GM19025 (cell line): ENCODE data around the gene YARS1.
"Not testable (repeated sequence)": the region's sequence is repeated elsewhere in the genome, so short reads cannot be mapped to it uniquely, and the experiment has no call there.

ENCODE experiments used
- ATAC-seq: cut with Tn5 transposase; IDR thresholded peaks from one replicate; pipeline ENCODE4 v1.9.1; 2021; ENCODE audit warnings: mild to moderate bottlenecking, low read depth, moderate library complexity; ENCODE audit not compliant: unreplicated experiment

Gene YARS1

DNA sequence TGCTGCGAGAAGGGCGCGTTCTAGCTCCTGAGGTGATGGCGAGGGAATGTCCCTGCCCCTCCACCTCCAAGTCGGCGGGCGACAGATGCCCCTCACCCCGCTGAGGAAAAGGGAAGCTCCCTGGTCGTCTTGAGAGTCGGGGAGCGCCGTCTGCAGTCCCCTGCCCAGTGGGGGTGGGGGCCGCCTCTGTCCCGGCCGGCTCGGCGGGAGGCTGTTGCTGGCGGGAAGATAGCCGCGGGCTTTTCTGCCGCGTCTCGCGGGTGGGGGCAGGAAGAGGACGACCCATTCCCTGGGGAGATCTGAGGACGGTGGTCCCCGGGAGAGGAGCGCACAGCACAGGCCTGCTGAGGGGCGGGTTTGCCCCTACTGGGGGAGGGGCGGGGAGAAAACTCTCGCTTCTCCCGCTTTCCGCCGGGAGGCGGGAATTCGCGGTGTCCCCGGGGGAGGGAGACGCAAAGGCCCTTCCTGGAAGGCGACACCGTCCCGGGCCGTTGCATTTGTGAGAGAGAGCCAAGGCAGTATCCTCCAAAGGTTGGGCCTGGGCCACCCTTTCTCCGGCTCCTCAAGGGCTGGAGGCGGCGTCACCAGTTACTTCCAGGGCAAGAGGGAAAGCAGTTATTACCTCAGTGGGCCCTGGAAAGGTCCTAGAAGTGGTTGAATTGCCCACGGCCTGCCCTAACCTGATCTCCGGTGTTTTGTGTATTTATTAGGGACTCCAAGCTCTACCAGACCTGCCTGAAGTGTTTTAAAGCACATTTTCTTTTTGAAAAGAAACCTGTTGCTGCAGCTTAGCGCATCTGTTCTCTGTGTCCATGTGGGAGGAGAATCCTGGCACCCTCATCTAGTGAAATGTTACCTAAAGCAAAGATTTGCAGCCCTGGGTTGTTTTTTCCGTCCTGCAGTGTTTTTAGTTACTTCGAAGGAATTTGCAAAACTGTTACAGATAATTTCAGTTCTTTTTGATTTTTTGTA lies 943 bp upstream of the YARS1 start:
- peak; percentile 4 for ATAC-seq

DNA sequence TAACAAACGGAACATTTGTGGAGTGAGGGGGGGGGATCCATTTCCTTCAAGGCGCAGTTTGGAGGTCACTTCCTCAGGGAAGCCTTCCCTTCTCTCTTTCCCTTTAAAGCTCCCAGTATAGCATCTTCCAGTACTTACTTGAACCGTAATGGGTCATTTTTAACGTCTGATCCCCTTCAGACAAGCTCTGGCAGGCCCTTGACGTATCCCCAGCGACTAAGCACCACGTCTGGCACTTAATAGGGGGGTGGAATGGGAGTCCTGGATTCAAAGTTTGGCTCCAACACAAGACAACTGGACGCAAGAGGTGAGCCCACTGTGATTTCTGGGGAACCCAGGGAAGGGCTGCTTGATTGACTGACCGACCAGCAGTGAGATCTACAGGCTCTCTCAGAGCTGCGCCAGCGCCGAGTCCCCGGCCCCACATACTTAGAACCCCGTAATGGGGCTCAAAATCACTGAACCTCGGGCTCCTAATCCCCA lies 441 bp downstream of the YARS1 start:
- no peak for ATAC-seq

DNA sequence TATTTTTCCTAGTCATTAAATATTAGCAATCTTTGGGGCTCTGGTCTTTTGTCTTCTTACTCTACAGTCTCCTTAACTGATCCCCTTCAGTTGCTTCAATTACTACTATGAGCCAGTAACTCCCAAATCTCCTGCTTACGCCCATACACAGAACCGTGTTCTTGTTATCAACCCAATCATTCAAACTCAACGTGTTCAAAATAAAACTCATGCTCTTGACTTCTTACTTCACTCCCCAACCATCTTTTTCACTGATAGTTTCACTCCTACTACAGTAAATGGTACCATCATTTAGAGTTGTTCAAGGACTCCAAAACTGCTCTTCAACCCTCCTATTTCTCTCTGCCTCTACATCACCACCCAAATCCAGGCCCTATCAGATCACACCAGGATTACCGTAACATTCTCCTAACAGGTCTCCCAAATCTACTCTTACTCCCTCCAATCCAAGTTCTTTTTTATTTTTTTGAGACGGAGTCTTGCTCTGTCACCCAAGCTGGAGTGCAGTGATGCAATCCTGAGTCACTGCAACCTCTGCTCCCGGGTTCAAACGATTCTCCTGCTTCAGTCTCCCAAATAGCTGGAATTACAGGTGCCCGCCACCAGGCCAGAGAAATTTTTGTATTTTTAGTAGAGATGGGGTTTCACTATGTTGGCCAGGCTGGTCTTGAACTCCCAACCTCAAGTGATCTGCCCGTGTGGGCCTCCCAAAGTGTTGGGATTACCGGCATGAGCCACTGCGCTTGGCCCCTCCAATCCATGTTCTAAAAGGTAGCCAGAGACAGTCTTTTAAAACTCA lies 3.0 kb downstream of the YARS1 start:
- ATAC-seq, result no peak

DNA sequence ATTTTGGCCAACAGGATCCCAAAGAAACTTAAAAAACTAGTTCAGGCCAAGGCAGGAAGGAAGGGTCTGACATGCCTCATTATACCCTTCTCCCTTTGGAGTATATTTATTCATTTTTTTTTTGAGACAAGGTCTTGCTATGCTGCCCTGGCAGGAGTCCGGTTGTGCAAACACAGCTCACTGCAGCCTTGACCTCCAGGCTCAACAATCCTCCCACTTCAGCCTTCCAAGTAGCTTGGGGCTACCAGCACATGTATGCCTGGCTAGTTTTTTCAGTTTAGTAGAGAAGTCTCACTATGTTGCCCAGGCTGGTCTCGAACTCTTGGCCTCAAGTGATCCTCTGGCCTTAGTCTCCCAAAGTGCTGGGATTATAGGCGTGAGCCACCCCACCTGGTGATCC lies 5.2 kb downstream of the YARS1 start:
- no peak for ATAC-seq

DNA sequence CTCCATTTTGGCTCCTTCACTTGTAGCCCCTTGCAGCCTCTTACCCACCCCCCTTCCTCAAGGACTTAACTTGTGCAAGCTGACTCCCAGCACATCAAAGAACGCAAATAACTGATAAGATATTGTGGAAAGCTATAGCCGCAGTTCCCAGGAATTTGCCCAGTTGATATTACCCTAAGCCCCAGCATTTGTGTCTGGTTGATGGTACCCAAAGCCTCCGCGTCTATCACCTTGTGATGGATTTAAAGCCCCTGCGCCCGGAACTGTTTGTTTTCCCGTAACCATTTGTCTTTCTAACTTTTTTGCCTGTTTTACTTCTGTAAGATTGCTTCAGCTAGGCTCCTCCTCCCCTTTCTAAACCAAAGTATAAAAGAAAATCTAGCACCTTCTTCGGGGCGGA lies 5.9 kb downstream of the YARS1 start:
- ATAC-seq, result no peak

DNA sequence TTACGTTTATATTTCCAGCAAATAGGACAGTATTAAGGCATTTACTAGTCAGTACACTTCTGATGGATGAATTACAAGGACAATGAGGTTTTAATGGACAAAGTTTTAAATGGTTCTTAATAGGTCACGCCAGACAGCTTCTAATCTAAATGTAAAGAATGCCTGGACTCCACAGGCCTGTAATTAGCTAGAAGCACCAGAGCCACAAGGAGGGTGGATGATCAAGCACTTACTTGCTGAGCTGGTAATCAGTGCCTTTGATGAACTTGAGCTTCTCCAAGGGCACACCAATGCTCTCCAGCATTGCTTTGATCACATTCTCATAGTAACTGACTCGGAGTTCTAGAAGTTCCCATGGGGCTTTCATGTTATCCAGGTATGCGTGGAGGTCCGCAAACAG lies 6.8 kb downstream of the YARS1 start:
- ATAC-seq, result no peak

DNA sequence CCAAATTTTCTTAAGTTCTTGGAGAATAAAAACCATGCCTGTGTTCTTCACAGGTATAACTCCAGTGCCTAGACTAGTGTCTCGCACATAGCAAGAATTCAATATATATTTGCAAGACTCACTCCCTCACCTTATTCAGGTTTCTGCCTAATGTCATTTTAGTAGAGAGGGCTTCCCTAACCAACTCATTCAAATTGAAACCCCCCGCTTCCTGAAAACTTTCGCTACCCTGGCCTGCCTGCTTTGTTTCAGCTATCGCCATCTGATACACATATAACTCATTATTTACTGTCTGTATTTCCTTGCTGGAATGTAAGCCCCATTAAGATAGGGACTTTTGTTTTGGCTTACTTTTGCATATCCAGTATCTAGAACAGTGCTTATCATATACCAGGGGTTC lies 8.6 kb downstream of the YARS1 start:
- no peak for ATAC-seq

DNA sequence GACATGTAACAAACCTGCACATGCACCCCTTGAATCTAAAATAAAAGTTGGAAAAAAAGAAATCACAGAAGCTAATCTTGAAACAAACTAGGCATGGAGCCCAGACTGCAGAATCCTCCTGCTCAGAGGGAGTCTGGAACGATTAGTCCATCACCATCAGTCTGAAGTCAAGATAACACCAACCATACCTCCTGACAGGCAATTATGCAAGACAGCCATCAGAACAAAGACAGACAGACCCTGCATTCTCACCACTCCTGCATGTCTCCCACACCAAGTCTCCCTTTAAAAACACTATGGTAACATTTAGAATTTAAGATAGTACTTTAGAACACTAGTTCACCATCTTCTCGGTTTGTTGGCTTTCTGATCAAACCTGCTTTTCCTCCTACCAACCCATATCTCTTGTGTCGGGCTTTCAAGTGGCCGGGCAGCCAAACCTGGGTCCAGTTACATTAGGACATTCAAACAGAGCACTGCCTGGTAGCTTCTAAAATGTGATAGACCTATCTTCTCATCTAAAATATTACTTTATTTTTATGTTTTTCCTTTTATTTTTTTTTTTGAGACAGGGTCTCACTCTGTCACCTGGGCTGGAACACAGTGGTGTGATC lies 10.1 kb downstream of the YARS1 start:
- no peak for ATAC-seq

DNA sequence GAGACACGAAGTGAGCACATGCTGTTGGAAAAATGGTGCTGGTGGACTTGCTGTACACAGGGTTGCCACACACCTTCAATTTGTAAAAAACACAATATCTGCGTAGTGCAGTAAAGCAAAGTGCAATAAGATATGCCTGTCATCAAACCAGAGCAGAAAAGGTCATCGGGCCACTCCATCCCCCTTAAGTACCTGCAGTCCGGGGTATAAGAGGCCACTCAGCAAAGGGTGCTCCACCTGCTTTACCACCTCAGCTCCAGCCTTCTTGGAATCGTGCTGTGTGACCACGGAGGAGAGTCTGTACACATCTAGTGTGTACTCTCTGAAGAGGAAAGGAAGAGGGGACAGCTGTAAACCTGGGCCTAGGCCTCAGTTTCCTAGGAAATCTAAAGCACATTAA lies 10.9 kb downstream of the YARS1 start:
- no peak for ATAC-seq

DNA sequence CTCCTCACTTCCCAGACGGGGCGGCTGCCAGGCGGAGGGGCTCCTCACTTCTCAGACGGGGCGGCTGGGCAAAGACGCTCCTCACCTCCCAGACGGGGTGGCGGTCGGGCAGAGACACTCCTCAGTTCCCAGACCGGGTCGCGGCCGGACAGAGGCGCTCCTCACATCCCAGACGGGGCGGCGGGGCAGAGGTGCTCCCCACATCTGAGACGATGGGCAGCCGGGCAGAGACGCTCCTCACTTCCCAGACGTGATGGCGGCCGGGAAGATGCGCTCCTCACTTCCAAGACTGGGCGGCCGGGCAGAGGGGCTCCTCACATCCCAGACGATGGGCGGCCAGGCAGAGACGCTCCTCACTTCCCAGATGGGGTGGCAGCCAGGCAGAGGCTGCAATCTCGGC lies 12.7 kb downstream of the YARS1 start:
- ATAC-seq, result not testable (repeated sequence)

DNA sequence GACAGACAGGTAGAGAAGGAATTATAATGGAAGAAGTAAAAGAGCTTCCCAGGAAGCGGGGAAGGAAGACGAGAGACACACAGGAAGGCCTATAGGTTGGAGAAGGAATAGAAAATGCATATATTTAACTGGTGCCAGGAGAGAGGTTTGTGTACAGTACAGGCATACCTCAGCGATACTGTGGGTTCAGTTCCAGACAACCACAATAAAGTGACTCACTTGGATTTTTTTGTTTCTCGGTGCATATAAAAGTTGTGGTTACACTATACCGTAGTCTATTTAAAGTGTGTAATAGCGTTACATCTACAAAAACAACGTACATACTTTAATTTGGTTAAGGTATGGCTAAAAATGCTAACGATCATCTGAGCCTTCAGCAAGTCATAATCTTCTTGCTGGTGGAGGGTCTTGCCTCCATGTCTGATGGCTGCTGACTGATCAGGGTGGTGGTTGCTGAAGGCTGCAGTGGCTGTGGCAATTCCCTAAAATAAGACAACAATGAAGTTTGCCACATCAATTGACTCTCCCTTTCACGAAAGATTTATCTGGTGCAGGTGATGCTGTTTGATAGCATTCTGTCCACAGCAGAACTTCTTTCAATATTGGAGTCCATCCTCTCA lies 16.0 kb downstream of the YARS1 start:
- ATAC-seq, result no peak

DNA sequence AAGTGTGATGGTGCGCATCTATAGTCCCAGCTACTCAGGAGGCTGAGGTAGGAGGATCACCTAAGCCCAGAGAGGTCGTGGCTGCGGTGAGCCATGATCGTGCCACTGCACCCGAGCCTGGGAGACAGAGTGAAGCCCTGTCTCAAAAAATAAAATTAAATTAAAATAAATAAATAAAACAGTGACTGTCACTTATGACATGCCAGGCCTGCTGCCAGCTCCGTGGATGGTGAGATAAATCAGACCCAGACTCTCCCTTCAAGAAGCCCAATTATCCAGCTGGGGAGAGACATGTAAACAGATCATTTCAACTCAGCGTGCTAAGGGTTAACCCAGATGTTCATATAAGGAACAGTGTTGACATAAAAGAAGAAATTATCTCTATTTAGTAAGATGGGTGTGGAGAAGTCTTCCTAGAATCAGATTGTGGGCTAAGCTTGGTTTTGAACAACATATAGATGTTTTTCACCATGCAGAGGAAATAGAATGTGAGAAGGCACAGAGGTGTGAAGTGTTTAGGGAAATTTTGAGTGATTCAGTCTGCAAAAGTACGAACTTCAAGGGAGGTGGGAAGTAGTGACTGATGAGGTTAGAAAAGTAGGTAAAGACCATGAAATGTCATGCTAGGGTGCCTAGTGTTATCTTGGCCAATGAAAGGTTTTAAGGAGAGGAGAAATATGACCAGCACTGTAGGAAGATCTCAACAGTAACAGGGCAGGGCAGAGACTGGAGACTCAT lies 18.3 kb downstream of the YARS1 start:
- ATAC-seq, result peak; percentile 60

DNA sequence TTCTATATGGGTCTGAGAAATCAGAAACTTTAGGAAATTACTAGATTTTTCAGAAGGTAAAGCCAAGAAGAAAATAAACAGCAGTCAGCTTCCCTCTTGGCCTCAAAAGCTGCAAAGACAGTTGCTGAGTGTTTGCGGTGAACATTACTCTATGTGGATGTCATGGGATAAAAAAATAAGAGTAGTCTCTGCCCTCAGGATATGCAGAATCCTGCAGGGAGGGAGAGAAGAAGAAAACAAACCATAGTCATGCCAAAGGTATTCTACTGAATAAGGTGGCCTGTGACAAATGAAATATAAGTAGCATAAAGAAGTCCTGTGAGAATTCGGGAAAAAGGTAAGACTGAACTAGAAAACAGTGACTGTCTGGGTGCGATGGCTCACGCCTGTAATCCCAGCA lies 19.0 kb downstream of the YARS1 start:
- no peak for ATAC-seq

DNA sequence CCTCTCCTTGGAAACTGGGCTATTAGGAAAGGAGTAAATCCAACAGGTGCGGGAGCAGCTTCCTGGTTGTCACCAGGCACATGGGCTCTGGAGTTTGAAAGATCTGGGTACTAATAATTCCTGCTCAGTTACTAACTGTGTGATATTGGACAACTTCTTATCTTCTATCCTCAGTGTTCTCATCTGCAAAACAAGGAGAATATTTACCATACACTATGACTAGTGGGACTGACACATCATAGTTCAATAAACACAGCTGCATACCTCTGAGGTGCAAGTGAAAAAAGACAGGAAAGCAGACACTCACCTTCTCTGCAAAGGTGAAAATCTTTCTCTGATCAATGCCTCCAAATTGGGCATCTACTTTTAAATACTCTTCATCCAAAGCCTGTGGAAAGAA lies 19.7 kb downstream of the YARS1 start:
- ATAC-seq, result no peak

DNA sequence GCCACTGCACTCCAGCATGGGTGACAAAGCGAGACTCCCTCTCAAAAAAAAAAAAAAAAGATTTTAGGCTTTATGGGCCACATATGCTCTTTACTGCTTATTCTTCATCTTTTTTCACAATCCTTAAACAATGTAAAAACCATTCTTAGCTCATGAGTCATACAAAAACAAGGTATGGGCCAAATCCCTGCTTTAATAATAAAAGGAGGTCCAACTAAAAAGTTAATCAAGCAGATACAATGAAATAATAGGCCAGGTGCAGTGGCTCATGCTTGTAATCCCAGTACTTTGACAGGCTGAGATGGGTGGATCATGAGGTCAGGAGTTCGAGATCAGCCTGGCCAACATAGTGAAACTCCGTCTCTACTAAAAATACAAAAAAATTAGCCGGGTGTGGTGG lies 21.4 kb downstream of the YARS1 start:
- not testable (repeated sequence) for ATAC-seq

DNA sequence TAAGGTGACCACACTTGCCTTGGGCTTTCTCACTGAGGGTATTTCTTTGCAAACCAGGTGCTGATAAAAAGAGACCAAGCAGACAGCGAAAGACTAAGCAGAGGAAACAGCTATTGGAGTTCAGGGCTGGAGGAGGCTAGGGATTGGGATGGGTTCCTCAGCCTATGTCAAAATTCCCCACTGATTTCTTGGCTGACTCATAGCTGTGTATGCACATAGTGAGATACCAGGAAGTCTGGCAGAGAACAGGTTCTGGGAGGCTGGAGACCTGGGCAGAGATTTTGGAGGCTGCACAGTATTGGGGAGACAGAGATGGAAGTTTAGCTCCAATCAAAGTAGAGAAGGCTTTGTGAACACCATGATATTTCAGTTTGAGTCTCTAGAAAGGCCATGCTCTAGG lies 25.3 kb downstream of the YARS1 start:
- no peak for ATAC-seq

DNA sequence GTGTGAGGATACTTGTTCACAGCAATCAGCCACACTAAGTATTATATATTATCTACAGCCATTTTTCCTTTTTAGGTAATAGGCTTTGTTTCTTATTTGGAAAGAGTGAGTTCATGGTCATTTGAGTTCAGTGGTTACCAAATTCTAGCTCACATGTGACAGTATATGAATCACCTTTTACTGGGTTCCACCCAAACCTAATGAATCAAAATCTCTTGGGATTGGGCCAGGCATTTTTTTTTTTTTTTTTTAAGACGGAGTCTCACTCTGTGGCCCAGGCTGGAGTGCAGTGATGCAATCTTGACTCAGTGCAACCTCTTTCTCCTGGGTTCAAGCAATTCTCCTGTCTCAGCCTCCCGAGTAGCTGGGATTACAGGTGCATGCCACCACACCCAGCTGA lies 27.8 kb downstream of the YARS1 start:
- not testable (repeated sequence) for ATAC-seq

DNA sequence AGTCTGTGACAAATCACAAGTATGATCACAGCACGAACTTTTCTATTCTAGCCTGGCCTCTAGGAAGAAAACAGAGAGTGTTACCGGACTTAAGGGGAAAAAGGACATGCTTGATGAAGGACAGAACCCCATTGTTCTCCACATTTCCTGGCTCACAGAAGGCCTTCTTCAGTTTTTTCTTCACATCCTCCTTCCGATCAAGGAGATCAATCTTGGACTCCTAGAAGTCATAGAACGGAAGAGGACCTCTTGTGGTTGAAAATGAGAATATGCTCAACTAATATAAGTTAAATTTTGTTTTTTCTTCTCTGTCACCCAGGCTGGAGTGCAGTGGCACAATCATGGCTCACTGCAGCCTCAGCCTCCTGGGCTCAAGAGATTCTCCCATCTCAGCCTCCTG lies 30.3 kb downstream of the YARS1 start:
- ATAC-seq, result no peak

DNA sequence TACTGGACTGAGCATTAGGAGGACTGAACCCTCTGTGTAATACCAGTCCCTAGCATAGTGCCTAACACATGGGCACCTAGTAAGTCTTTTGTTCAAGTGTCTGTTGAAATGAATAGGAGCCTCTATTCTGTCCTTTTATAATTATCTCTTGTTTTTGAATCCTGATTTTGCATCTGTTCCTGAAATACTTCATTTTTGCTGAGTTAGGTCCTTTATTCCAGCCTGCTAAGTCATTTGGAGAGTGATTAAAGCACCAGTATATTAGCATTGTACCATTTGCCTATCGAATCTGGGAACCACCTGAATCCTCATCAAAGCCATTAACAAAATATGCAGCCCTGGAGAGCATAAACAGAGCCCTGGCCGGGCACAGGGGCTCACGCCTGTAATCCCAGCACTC lies 32.3 kb downstream of the YARS1 start:
- ATAC-seq, result no peak

DNA sequence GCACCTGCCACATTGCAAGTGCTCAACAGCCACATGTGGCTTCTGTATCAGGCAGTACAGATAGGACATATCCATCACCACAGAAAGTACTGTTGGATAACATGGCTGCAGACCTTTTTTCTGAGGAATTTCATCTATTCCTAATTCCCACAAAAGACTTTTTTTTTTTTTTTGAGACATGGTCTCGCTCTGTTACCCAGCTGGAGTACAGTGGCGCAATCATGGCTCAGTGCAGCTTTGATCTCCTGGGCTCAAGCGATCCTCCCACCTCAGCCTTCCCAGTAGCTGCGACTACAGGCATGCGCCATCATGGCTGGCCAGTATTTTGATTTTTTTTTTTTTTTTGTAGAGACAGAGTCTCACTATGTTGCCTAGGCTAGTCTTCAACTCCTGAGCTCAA lies 33.3 kb downstream of the YARS1 start:
- ATAC-seq, result no peak
